Measurements from ENCODE around the gene SLC37A4. TPM values are rescaled to one million over a fixed set of nuclear protein-coding genes. Genes with fewer than 3 reads are reported as not detected.
"Not testable (repeated sequence)": the region's sequence is repeated elsewhere in the genome, so short reads cannot be mapped to it uniquely, and the experiment has no call there.

SLC37A4 gene
- total RNA-seq, 8 experiments from 2014 or later: 6.1 to 18.8 (median 9.9) TPM

- Histone ChIP-seq H3K4me3 (no peak overlapping the region), H3K4me1 (replicated peaks in 1 of 2) (peaks cover 10 to 11% of the 10 kb centered on the region in 2 donors), H3K27ac (no peak overlapping the region)
- in situ Hi-C loops (cut with MboI; ENCODE audit: low pct_unique_long_range_greater_than_20kb in 2 of 9, low sequenced_read_pairs in 9 of 9, unreplicated experiment in 9 of 9): no loop called here
- no peak for ATAC-seq (replicated peaks in 6 of 8)
These were observed 6.9 kb downstream of the SLC37A4 start for GRCh38 chr11:119023741-119024140.

- no peak overlapping the region for H3K27ac ChIP-seq
- 70 to 100% (median 94%) methylated on average over 1 to 4 of the region's 5 CpGs; no CpG with 5 or more reads in 1 of the 10 experiments for WGBS, 10 experiments
- peaks cover 15 to 17% of the 10 kb centered on the region in 2 donors for H3K4me1 ChIP-seq (replicated peaks in 1 of 2)
- no peak for ATAC-seq (replicated peaks in 6 of 8)
- H3K4me3 ChIP-seq: no peak overlapping the region
- in situ Hi-C loops (cut with MboI; ENCODE audit: low pct_unique_long_range_greater_than_20kb in 2 of 9, low sequenced_read_pairs in 9 of 9, unreplicated experiment in 9 of 9): no loop called here
These were observed 9.0 kb downstream of the SLC37A4 start for GRCh38 chr11:119021631-119022030.

GRCh38 chr11:119019996-119020395 is 10.7 kb downstream of the SLC37A4 start:
- in situ Hi-C loops (cut with MboI; ENCODE audit: low pct_unique_long_range_greater_than_20kb in 2 of 9, low sequenced_read_pairs in 9 of 9, unreplicated experiment in 9 of 9): no loop called here
- peaks cover 15 to 19% of the 10 kb centered on the region in 2 donors for H3K4me1 ChIP-seq (replicated peaks in 1 of 2)
- peak overlapping the region; percentile 60 to 83 (median 72) for H3K4me3 ChIP-seq
- no peak overlapping the region for H3K27ac ChIP-seq
- WGBS, 10 experiments: 20 to 72% (median 45%) methylated on average over 1 to 2 of the region's 2 CpGs; no CpG with 5 or more reads in 4 of the 10 experiments
- ATAC-seq (replicated peaks in 6 of 8): no peak

- 0 to 20% (median 0%) methylated on average over 1 to 16 of the region's 63 CpGs; no CpG with 5 or more reads in 3 of the 10 experiments for WGBS, 10 experiments
- ATAC-seq (replicated peaks in 6 of 8): peak; percentile 89 to 96 (median 94)
- Histone ChIP-seq H3K4me1 (replicated peaks in 1 of 2) (peaks cover 15 to 19% of the 10 kb centered on the region in 2 donors), H3K4me3 (peak within 1 kb of the TSS; percentile 60 to 83 (median 72)), H3K27ac (peak within 1 kb of the TSS; percentile 81 to 96)
- in situ Hi-C loops (cut with MboI; ENCODE audit: low pct_unique_long_range_greater_than_20kb in 2 of 9, low sequenced_read_pairs in 9 of 9, unreplicated experiment in 9 of 9): no loop called here
These were observed 12.4 kb downstream of the SLC37A4 start, which contains the start of the genes RPS25 and TRAPPC4 for GRCh38 chr11:119018074-119018938. Gene RPS25 (minus strand): TSS chr11:119018343. CDS start chr11:119018284, 59 bp downstream. Gene TRAPPC4 (plus strand): TSS chr11:119018766. CDS start chr11:119018796, 30 bp downstream.

- Histone ChIP-seq H3K4me1 (replicated peaks in 1 of 2) (peaks cover 15 to 19% of the 10 kb centered on the region in 2 donors), H3K27ac (peak overlapping the region; percentile 81 to 96), H3K4me3 (peak overlapping the region; percentile 60 to 83 (median 72))
- ATAC-seq (replicated peaks in 6 of 8); in situ Hi-C loops (cut with MboI; ENCODE audit: low pct_unique_long_range_greater_than_20kb in 2 of 9, low sequenced_read_pairs in 9 of 9, unreplicated experiment in 9 of 9): not testable (repeated sequence)
- 0 to 25% (median 3%) methylated on average over 1 to 10 of the region's 10 CpGs for WGBS, 10 experiments
These were observed 13.3 kb downstream of the SLC37A4 start for GRCh38 chr11:119017377-119017776.

GRCh38 chr11:119016216-119017009 is 14.3 kb downstream of the SLC37A4 start:
- ATAC-seq (replicated peaks in 6 of 8): no peak
- in situ Hi-C loops (cut with MboI; ENCODE audit: low pct_unique_long_range_greater_than_20kb in 2 of 9, low sequenced_read_pairs in 9 of 9, unreplicated experiment in 9 of 9): no loop called here
- H3K4me1 ChIP-seq (replicated peaks in 1 of 2): peaks cover 15 to 19% of the 10 kb centered on the region in 2 donors
- peak overlapping the region in 2 of 5 donors; percentile 70 to 74 for H3K4me3 ChIP-seq
- 60 to 100% (median 84%) methylated on average over 1 to 12 of the region's 14 CpGs for WGBS, 10 experiments
- no peak overlapping the region for H3K27ac ChIP-seq

GRCh38 chr11:119015054-119015611 is 15.5 kb downstream of the SLC37A4 start:
- in situ Hi-C loops (cut with MboI; ENCODE audit: low pct_unique_long_range_greater_than_20kb in 2 of 9, low sequenced_read_pairs in 9 of 9, unreplicated experiment in 9 of 9): no loop called here

GRCh38 chr11:119014209-119014924 is 16.3 kb downstream of the SLC37A4 start:
- H3K27ac ChIP-seq: no peak overlapping the region

More at GRCh38 chr11:119015054-119015611, 15.5 kb downstream of the SLC37A4 start:
- 0 to 100% (median 80%) methylated on average over 1 to 8 of the region's 8 CpGs; no CpG with 5 or more reads in 2 of the 10 experiments for WGBS, 10 experiments
- Histone ChIP-seq H3K27ac (no peak overlapping the region), H3K4me3 (no peak overlapping the region), H3K4me1 (replicated peaks in 1 of 2) (peaks cover 13 to 17% of the 10 kb centered on the region in 2 donors)
- no peak for ATAC-seq (replicated peaks in 6 of 8)

GRCh38 chr11:119012629-119013170 is 18.0 kb downstream of the SLC37A4 start:
- no peak for ATAC-seq (replicated peaks in 6 of 8)
- 51 to 96% (median 88%) methylated on average over 2 to 3 of the region's 3 CpGs; no CpG with 5 or more reads in 3 of the 10 experiments for WGBS, 10 experiments
- Histone ChIP-seq H3K27ac (no peak overlapping the region), H3K4me1 (replicated peaks in 1 of 2) (peaks cover 7 to 9% of the 10 kb centered on the region in 2 donors), H3K4me3 (no peak overlapping the region)
- in situ Hi-C loops (cut with MboI; ENCODE audit: low pct_unique_long_range_greater_than_20kb in 2 of 9, low sequenced_read_pairs in 9 of 9, unreplicated experiment in 9 of 9): no loop called here

More at GRCh38 chr11:119014209-119014924, 16.3 kb downstream of the SLC37A4 start:
- in situ Hi-C loops (cut with MboI; ENCODE audit: low pct_unique_long_range_greater_than_20kb in 2 of 9, low sequenced_read_pairs in 9 of 9, unreplicated experiment in 9 of 9): no loop called here
- H3K4me3 ChIP-seq: no peak overlapping the region
- no peak for ATAC-seq (replicated peaks in 6 of 8)
- 67 to 100% (median 92%) methylated on average over 1 to 16 of the region's 17 CpGs for WGBS, 10 experiments
- H3K4me1 ChIP-seq (replicated peaks in 1 of 2): peaks cover 7 to 9% of the 10 kb centered on the region in 2 donors

GRCh38 chr11:119011476-119012053 is 19.1 kb downstream of the SLC37A4 start:
- Histone ChIP-seq H3K4me1 (replicated peaks in 1 of 2) (peaks cover 0 to under 1% of the 10 kb centered on the region in 2 donors), H3K4me3 (no peak overlapping the region), H3K27ac (no peak overlapping the region)
- 80 to 100% (median 81%) methylated on average over 1 to 5 of the region's 6 CpGs; no CpG with 5 or more reads in 7 of the 10 experiments for WGBS, 10 experiments
- ATAC-seq (replicated peaks in 6 of 8): peak in 6 of 8 experiments; percentile 12 to 67 (median 34)
- in situ Hi-C loops (cut with MboI; ENCODE audit: low pct_unique_long_range_greater_than_20kb in 2 of 9, low sequenced_read_pairs in 9 of 9, unreplicated experiment in 9 of 9): no loop called here

GRCh38 chr11:119006656-119007055 is 24.0 kb downstream of the SLC37A4 start:
- H3K4me1 ChIP-seq (replicated peaks in 1 of 2): no peaks in the 10 kb centered on the region
- no peak overlapping the region for H3K27ac ChIP-seq
- no peak overlapping the region for H3K4me3 ChIP-seq
- in situ Hi-C loops (cut with MboI; ENCODE audit: low pct_unique_long_range_greater_than_20kb in 2 of 9, low sequenced_read_pairs in 9 of 9, unreplicated experiment in 9 of 9): no loop called here
- 29 to 100% (median 68%) methylated on average over 1 to 4 of the region's 4 CpGs; no CpG with 5 or more reads in 5 of the 10 experiments for WGBS, 10 experiments
- ATAC-seq (replicated peaks in 6 of 8): peak in 2 of 8 experiments; percentile 50 to 74
